Stimulated activated CD8-positive, alpha-beta memory T cell treated with anti-CD3 and anti-CD28 coated beads, Interleukin-15, amount 100 ng/mL, for 4 hours (primary cell): ENCODE results near the gene RAB23.
"Not testable (repeated sequence)": the region's sequence is repeated elsewhere in the genome, so short reads cannot be mapped to it uniquely, and the experiment has no call there.

ENCODE experiments used
- DNase-seq, 2 donors: peaks; one replicate each; pipeline ENCODE4 v3.0.0-alpha.2; 2020; ENCODE audit warnings: low read depth in 2 of 2

Gene RAB23

DNA sequence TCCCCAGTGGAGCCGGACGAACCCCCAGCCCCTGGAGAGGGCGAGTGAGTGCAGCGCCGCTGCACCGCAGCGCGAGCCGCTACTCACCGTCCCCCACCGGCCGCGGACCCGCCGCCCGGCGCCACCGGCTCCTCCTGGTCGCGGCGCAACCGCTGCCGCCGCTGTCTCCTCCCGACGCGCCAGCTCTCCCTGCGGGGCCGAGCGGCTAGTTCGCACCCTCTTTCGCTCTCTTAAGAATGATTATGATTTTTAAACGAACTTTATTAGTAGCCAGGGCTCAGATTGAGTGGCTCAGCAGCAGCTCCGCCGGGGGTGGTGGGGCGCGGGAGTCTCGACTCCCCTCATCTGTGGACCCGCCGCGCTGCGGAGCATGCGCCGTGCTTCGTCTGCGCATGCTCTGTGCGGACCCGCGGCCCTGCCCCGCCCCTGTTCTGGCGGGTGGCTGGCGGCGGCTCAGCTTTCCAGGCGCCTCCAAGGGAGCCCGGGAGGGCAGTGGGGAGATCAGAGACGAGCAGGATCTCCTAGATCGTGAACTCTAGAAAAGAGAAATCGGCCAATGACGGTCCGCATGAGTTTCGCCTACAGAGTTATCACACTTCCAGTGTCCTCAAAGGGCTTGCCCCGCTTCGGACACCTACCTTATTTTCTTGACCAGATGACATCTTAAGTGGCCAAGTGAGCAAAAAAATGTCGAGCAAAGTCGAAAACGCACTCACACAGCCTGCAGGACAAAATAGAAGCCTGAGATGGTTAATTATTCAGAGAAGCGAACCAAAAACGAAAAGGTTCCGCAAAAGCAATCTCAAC is at the start of gene RAB23:
Gene RAB23 (minus strand): TSS at position 372 of the 807 bp plus-strand sequence. CDS start 11,927 bp downstream, outside the sequence.
- DNase-seq: peak; percentile 50 to 70

DNA sequence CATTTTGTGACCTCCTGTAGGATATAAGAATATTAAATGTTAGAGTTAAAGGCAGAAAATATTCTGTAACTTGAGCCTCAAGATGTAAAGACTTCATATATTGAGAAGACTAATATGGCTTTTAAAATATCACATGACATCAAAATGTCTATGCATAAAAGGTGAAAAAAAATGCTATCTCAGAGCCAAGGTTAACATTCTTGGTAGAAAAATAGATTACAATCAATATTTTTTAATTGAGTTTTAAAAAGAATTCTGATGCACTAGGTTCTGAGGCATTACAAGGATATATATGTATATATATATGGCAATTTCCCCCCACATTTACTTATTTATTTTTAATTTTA is 46.2 kb upstream of the RAB23 start:
- DNase-seq: no peak

DNA sequence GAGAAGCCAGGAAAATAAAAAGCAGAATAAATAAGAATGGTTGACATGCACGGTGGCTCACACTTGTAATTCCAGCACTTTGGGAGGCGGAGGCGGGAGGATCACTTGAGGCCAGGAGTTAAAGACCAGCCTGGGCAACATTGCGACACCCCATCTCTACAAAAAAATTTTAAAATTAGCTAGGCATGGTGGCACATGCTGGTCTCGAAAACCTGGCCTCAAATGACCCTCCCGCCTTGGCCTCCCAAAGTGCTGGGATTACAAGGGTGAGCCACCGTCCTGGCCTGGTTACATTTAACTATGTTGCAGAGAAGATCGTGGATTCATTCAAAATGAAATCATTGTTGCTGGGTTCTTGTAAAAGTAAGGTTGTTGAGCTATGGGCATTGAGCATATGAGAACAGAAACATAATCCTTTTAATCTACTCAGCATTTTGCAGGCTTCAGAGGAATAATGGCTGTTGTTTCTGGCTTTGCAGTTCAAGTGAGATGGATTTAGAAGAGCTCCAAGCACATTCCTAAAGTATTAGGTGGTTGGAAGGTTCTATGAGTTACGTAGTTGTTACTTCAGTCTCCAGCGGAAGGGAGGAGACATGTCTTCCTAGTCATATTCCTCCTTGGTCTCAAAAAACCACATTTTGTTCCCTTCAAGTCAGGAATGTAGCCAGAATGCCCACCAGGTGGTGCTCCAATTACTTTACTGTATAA is 45.6 kb upstream of the RAB23 start:
- peak in 1 of 2 donors; percentile 8 for DNase-seq

DNA sequence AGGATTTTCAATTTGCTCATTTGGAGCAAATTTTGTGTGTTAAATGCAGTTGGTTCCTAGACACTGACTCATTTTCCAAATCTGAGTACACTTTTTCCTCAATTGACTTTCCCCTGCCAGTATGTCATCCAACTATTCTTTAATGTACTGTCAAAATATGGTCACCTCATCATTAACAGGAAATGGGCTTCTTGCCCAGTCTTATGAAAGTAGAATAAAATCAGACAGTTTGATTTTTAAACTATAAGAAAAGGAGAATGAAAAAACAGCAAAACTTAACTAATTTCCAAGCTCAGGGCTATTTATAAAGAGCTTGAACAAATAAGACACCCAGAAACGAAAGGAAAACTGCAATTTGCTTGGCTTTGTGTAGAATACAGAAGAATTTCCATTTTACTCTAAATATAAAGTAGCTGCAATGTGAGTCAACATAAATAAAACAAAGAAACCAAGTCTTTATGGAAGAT is 43.7 kb upstream of the RAB23 start:
- no peak for DNase-seq

DNA sequence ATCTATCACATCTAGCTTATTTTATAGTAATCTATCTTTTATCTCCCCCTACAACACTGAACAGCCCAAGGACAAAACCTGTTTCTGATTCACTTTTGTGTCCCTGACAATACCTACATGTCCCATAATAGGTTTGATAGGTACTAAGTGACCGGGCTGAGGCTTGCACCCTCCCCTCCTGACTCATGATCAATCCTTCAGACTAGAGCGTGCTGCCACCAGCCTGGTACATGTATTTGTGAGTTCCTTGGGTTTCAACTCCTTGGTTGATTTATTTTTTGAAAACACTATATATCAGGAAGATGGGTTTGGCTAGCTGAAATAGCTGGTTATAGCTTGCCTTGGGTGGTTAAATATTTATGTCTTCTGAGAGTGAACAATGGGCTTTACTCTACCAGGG is 41.6 kb upstream of the RAB23 start:
- no peak for DNase-seq

DNA sequence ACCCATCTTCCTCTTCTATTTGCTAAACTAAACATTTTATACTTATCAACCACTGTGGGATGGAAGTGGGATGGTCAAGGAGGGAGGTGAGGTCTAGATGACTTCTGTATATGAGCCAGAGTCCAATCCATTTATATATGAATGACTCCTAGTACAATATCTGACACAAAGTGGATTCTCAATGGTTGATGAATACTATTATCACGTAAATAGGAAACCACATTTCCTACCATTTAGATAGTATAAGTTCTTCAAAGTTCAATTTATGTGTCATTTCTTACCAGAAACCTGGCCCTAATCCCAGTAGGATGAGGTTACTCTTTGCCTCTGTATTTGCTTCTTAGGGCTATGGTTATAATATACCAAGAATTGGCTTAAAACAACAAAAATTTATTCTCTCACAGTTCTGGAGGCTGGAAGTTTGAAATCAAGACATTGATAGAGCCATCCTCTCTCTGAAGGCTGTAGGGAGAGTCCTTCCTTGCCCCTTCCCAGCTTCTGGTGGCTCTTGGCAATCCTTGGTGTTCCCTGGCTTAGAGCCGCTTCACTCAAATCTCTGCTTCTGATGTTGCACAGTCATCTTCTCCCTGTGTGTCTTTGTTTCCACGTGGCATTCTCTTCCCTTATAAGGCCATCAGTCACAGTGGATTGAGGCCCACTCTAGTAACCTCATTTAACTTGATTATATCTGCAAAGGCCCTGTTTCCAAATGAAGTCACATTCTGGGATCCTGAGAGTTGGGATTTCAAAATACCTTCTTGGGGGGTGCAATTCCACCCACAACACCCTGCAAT is 41.0 kb upstream of the RAB23 start:
- no peak for DNase-seq

DNA sequence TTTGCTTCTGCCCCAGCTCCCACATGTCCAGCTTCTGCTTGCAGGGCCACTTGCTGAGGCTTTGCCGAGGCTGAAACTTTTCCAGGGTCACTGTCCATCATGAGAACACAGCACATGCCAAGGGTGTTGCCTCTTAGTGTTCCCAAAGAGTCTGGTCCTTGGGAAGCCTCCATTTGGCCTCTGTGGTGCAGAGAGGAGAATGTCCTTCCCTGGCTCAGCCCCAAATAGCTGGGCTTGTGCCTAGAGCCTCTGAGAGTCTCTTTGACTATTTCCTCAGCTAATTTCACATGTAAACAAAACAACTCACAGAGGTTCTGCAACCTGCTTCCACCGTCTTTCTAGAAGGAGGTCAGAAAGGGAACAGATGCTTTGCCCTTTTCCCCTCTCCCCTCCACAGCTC is 40.4 kb upstream of the RAB23 start:
- DNase-seq: no peak

DNA sequence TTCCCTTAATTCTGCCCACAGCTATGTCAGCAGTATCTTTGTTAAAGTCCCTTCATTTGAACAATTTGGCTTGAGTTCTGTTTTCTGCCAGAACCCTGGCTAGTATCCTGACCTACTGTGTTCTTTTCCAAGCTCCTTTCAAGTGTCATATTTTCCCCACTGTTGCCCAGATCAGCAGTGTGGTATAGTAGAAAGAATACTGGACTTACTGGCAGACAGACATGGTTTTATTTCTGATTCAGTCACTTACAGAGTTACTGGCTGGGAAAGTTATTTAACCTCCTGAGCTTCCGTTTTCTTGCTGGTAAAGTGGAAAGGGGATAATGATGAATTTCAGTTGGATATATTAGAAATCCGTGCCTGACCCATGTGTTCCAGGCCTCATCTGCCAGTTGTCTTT is 39.8 kb upstream of the RAB23 start:
- no peak for DNase-seq

DNA sequence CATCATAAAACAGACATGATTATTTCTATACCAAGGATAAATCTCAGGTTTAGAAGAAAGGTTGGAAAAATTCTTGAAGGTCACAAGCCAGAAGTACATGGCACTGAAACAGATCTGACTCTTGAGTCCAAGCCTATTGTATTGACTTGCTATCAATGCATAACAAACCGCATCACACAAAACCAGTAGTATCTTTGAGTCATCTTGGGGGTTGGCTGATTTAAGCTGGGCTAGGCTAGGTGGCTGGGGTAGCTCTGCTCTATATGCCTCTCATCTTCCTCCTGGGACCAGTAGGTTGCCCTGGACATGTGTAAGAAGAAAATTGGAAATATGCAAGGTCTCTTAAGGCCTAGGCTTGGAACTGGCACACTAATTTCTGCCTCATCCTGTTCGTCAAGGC is 37.0 kb upstream of the RAB23 start:
- no peak for DNase-seq

DNA sequence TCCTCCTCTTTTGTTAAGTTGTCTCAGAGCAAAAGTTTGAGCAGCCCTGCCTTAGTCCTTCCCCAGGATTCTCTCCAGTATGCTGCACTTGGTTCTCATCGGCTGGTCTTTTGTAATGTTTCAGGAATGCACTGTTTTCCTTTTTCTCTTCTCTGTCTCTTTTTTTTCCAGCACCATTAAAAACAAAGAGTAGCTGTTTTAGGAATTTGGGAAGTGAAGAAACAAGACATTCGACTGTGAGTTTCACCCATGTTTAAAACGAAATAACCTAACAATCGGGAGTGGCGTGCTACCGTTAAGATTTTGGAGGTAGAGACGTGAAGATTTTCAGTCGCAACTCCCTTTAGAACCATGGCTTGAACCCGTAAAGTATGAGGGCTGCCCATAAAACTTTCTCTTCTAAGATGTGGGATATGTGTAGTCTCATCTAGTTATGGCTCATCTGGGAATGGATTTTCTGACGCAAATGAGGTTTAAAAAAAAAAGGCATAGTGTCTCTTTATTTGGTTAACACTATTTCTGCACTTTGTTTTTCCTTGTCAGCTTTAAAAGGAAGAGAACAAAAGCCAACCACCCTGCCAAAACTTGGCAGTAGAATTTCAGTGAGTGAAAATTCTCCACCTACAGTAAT is 35.9 kb upstream of the RAB23 start:
- DNase-seq: no peak

DNA sequence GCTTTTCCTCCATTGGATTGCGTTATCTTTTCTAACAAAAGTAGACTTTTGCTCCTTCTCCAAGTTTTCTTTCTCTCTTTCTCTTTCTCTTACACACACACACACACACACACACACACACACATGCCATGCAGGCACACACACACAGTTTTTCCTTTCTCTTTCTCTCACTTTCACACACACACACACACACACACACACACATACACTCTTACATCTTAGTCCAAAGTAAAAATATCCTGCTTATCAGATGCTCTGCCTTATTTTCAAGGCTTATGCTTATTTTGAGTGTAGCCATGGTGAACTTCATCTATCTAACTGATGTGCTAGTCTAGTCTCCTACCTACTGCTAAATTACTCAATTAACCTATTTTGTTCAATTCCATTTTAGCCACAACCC is 34.4 kb upstream of the RAB23 start:
- DNase-seq: no peak

DNA sequence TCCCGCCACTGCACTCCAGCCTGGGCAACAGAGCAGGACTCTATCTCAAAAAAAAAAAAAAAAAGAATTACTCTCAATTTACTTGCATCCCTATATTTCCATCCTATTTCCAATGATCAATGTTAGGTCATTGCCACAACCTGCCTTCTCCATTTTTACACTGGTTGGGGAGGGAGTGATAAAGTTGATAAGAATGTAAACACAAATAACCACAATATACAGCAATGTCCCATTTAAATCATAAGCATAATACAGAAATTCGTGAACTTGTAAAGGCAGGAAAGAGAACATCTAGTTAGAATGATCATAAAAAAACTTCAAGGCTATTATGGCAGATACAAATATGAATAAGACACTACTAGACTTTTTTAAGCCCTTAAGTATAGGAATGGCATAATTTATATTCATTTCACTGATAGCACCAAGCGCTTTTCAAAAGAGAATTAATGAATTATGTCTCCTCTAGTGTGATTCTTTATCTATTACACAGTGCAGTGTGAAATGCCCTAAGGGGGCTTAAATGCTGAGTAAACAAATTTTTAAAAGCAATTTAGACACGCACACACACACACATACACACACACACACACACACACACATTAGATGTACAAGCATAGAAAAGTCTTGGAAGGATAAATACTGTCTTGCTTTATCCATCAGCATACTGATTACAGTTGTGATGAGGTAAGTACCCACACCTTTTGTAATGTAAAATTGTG is 33.5 kb upstream of the RAB23 start:
- no peak for DNase-seq

DNA sequence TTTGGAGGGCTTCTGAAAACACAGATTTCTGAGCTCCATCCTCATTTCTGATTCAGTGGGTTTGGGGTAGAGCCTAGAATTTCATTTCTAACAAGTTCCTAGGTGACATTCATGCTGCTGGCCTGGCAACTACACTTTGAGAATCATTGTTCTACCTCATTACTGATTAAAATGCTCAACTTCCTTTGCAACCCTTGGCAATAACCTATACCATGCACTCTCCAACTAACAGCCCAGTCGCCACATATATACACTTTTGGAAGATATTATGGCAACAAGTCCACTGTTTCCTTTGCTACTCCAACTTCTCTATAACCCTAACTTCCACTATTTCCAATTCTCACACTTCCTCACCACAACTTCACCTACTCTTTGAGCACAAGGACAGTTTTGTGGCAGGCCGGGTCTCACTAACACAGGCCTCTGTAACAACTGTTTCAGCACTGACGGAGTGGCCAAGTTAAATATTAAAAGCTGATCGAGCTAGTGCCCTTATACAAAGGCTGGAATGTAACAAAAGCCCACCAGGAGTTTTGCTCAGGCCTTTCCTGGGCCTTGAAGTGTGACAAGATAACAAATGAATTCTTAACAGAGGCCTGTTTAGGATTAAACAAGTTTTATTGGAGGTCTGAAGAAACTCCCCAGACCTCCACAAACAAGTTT is 32.1 kb upstream of the RAB23 start:
- DNase-seq: no peak

DNA sequence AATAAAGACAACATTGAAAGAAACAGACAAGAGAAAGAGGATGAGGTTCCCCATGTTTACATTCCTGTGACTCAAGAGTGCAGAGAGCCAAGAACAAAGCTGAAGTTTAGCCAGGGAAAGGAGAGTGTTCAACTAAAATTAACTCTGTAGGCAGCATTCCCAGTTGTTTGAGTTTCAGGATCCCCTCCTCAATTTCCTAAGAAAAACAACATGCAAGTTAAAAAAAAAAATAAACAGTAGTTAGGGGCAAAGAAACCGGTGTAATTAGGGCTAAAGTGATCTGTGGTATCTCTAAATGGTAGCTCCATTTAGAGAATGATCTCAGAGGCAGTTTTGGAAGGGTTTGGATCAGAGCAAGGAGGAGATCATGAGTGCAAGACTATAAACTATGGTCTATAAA is 30.9 kb upstream of the RAB23 start:
- no peak for DNase-seq

DNA sequence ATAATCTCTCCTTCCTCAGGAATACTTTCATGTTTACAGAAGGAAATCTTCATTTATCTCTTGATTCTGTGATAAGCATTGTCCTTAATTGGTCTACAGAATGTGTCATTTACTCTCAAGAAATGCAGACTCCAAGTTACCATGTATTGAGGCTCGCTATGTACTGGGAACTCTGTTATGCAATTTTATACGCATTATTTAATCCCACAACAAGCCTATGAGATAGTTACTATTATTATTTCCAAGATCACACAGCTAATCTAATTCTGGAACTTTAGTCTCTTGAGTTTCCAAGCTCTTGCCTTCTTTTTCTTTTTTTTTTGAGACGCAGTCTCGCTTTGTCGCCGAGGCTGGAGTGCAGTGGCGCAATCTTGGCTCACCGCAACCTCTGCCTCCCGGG is 30.0 kb upstream of the RAB23 start:
- no peak for DNase-seq

DNA sequence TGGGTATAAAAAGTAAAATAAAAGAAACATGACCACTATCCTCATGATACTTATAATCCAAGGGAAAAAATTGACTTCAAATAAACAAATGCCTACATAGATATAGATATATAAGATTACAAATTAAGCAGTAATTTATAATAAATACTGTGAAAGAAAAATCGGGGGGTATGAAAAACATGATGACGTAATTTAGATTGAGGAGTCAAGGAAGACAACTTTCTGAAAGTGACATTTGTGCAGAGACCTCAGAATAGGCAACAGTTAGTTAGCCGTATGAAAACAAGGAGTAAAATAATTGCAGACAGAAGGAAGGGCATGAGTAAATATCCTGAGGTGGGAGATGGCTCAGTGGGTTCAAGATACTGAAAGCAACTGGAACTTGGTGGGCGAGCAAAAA is 28.2 kb upstream of the RAB23 start:
- DNase-seq: no peak

DNA sequence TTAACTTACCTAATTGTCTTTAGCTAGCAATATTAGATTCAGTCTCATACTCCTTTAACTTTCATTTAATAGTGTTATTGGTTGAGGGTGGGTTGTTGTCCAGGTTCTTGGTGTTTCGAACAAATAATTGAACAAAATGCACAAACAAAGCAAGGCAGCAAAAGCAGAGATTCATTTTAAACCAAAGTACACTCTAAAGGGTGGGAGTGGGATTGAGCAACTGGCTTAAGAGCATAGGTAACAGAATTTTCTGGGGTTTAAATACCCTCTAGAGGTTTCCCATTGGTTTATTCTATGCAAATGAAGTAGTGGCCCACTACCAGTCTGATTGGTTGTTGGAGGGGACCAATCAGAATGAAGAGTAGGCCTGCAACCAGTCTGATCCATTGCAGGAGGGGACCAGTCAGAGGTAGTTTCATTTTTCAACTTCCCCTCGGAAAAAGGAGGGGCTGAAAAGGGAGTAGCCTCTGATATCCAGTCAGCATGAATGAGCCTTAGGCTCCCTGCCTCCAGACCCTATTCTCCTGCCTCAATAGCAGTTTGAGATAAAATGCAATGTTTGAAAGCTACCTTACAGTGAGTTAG is 26.3 kb upstream of the RAB23 start:
- no peak for DNase-seq

DNA sequence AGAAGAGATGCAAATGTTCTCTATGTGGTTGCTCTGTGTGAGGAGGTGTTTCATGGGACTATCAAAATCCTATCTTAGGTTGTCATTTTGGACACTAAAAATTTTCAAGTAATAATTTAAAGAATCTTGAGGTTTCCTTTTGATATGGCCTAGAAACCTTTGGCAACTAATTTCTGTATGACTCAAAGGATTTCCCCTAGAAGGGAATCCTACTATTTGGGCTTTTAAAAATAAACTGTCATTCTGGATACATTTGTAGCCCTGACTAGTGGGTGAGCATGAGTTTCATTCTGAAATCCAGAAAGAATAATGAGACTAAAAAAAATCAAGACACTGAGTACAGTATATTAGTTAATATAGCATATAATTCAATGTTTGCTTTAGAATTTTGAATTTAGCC is 25.5 kb upstream of the RAB23 start:
- DNase-seq: no peak

DNA sequence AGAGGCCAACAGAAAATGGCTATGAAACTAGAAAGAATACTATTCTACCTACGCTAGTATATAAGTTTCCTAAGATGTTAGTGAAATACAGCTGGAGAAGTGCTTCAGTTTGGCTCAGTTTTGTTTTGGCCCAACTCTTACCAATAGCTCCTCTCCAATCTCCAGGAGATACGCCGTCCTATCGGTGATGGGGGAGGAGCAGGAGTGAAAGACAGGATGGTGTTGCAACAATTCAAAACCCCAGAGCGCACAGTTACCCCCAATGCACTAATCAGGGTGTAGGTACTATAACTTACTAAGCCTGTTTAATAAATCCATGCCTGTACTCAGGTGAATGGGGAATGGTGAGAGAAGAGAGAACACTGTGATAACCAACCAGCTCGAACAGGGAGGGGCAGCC is 24.2 kb upstream of the RAB23 start:
- no peak for DNase-seq

DNA sequence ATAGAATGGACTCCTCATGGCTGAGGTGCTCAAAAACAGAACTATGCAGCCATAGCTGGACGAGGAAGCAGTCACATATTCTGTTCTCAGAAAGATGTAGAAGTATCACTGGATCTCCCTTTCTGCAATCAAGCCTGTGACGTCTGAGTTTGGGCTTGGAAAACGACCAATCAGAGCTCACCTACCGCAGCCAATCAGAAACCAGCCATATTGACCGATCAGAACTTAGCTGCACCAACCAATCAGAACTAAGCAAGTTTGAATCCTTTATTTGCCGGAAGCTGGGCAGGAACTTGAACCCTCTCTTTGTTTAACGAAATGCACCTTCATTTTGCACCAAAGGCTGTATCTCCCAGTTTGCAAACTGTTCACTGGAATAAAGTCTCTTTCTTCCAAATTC is 21.8 kb upstream of the RAB23 start:
- no peak for DNase-seq

DNA sequence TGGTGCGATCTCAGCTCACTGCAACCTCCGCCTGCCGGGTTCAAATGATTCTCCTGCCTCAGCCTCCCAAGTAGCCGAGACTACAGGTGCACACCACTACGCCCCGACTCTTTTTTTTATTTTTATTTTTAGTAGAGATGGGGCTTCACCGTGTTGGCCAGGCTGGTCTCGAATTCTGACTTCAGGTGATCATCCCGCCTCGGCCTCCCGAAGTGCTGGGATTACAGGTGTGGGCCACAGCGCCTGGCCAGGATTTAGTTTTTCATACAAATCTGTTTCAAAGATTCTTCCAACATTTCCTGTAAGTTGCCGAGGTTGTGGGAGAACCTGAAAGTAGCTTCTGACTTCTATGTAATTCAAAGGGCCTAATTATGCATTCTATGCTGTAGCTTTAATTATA is 21.4 kb upstream of the RAB23 start:
- DNase-seq: not testable (repeated sequence)
